ENCODE results near the gene RBFOX1.

The RBFOX1 gene

GRCh38 chr16:7315813-7316212 lies 16.8 kb upstream of the RBFOX1 start:
- DNase-seq (ENCODE audit: extremely low spot score) = no peak
- POLR2A ChIA-PET = no interaction called here
- TF ChIP-seq CTCF (IDR thresholded peaks at IDR 0.05; ENCODE audit: control extremely low read depth, extremely low read depth, low read depth, missing control alignments) = no peak
- CTCF ChIA-PET = no interaction called here

- no peak for DNase-seq (ENCODE audit: extremely low spot score)
- no peak for TF ChIP-seq CTCF (IDR thresholded peaks at IDR 0.05; ENCODE audit: control extremely low read depth, extremely low read depth, low read depth, missing control alignments)
- POLR2A ChIA-PET = no interaction called here
- CTCF ChIA-PET = no interaction called here
These were observed 16.3 kb upstream of the RBFOX1 start for GRCh38 chr16:7316281-7316888.

- DNase-seq (ENCODE audit: extremely low spot score) = no peak
- CTCF ChIA-PET = no interaction called here
- TF ChIP-seq CTCF (IDR thresholded peaks at IDR 0.05; ENCODE audit: control extremely low read depth, extremely low read depth, low read depth, missing control alignments) = no peak
- POLR2A ChIA-PET = no interaction called here
These were observed 14.7 kb upstream of the RBFOX1 start for GRCh38 chr16:7317982-7318381.

GRCh38 chr16:7318686-7319085 lies 14.0 kb upstream of the RBFOX1 start:
- ChIA-PET CTCF (no interaction called here), POLR2A (no interaction called here)
- no peak for TF ChIP-seq CTCF (IDR thresholded peaks at IDR 0.05; ENCODE audit: control extremely low read depth, extremely low read depth, low read depth, missing control alignments)

GRCh38 chr16:7319514-7319913 lies 13.1 kb upstream of the RBFOX1 start:
- POLR2A ChIA-PET = no interaction called here
- CTCF ChIA-PET = no interaction called here
- DNase-seq (ENCODE audit: extremely low spot score) = no peak
- no peak for TF ChIP-seq CTCF (IDR thresholded peaks at IDR 0.05; ENCODE audit: control extremely low read depth, extremely low read depth, low read depth, missing control alignments)

More at GRCh38 chr16:7318686-7319085, 14.0 kb upstream of the RBFOX1 start:
- no peak for DNase-seq (ENCODE audit: extremely low spot score)

GRCh38 chr16:7321661-7322060 lies 11.0 kb upstream of the RBFOX1 start:
- DNase-seq (ENCODE audit: extremely low spot score) = no peak
- POLR2A ChIA-PET = no interaction called here

More at GRCh38 chr16:7321661-7322060, 11.0 kb upstream of the RBFOX1 start:
- CTCF ChIA-PET = no interaction called here
- TF ChIP-seq CTCF (IDR thresholded peaks at IDR 0.05; ENCODE audit: control extremely low read depth, extremely low read depth, low read depth, missing control alignments) = no peak

Measured in GM10248 (cell line).